Stomach (tissue), 9 donors: ENCODE results near the gene PRDM2. TPM values are rescaled to one million over a fixed set of nuclear protein-coding genes. Genes with fewer than 3 reads are reported as not detected.

Source experiments
- DNase-seq, 2 donors: peaks; one replicate each; pipeline versions ENCODE4 v3.0.0 to v3.0.0-alpha.2; 2013 to 2019
- H3K27ac ChIP-seq, 5 donors: fragments of 200-600 bp in 4 of 5; sonication (generic) in 4 of 5; one replicate each; pipeline ENCODE4 v1.5.1; 2013 to 2019; ENCODE audit warnings: mild to moderate bottlenecking in 1 of 5, moderate library complexity in 1 of 5
- H3K27me3 ChIP-seq, 3 donors: fragments of 200-600 bp; sonication (generic); one replicate each; pipeline ENCODE4 v1.5.1; 2017 to 2019; ENCODE audit warnings: mixed run types in 1 of 3
- H3K36me3 ChIP-seq, 4 donors: fragments of 200-600 bp; sonication (generic); 1 replicate in 3 of 4; 2 replicates in 1 of 4; pipeline ENCODE4 v1.5.1; 2016 to 2019
- H3K4me1 ChIP-seq, 4 donors: fragments of 200-600 bp; sonication (generic); one replicate each; pipeline ENCODE4 v1.5.1; 2016 to 2019
- H3K4me3 ChIP-seq, 4 donors: fragments of 200-600 bp; sonication (generic) in 3 of 4; one replicate each; pipeline ENCODE4 v1.5.1; 2016 to 2019; ENCODE audit warnings: mild to moderate bottlenecking in 1 of 4
- H3K9me3 ChIP-seq, 4 donors: fragments of 200-600 bp; sonication (generic); one replicate each; pipeline ENCODE4 v1.5.1; 2016 to 2019
- CTCF ChIP-seq, 7 experiments: fragments of 450-650 bp in 4 of 7; fragments of 200-600 bp in 3 of 7; sonication (generic) in 3 of 7; IDR thresholded peaks; one replicate each; pipeline ENCODE4 v1.5.1; 2016 to 2019; ENCODE audit warnings: antibody characterized with exemption in 7 of 7, control low read depth in 2 of 7, mild to moderate bottlenecking in 1 of 7
- EP300 ChIP-seq: sonication (generic); formaldehyde crosslinking; IDR thresholded peaks from one replicate; pipeline ENCODE4 v1.6.1; 2017; ENCODE audit warnings: antibody characterized with exemption
- POLR2A ChIP-seq, 4 donors: fragments of 450-650 bp; IDR thresholded peaks; one replicate each; pipeline ENCODE4 v1.6.1; 2016; ENCODE audit warnings: antibody characterized with exemption in 4 of 4, control low read depth in 2 of 4, mild to moderate bottlenecking in 1 of 4, moderate library complexity in 1 of 4
- POLR2AphosphoS5 ChIP-seq, 3 donors: sonication (generic); formaldehyde crosslinking; IDR thresholded peaks; one replicate each; pipeline ENCODE4 v1.6.1; 2016; ENCODE audit warnings: antibody characterized with exemption in 3 of 3
- WGBS, 5 donors: extraction: QIAGEN DNeasy Blood & Tissue Kit in 3 of 5; methylation state at CpG; one replicate each; pipeline versions ENCODE4 v1.1.5 to v1.1.7; 2013 to 2018; 5-methylcytosine and 5-hydroxymethylcytosine counted together
- intact Hi-C: fragments of 100-400 bp; cut with DNase I; formaldehyde crosslinking; loops from one replicate; pipeline ENCODE4 v1.15.1; 2023; ENCODE audit warnings: low total_unique reads
- polyA plus RNA-seq, 3 donors: library from polyadenylated mRNA; stranded (reverse); fragments of 200-250 nt; gene quantifications; one replicate each; pipeline ENCODE4 v1.2.3, GENCODE V29; 2013
- total RNA-seq, 5 donors: library from RNA; depleted of rRNA; stranded (reverse); fragments of >200 nt; gene quantifications; one replicate each; pipeline versions ENCODE4 v1.1.0 to v1.2.3, GENCODE V29; 2014 to 2016
- donor health status: healthy with polysubstance abuse.
- donor health status: Bipolar disorder and iron deficiency.
- donor health status: healthy.

PRDM2 gene
- total and polyA plus RNA-seq, 8 donors = 10.1 to 77.7 (median 24.8) TPM

DNA sequence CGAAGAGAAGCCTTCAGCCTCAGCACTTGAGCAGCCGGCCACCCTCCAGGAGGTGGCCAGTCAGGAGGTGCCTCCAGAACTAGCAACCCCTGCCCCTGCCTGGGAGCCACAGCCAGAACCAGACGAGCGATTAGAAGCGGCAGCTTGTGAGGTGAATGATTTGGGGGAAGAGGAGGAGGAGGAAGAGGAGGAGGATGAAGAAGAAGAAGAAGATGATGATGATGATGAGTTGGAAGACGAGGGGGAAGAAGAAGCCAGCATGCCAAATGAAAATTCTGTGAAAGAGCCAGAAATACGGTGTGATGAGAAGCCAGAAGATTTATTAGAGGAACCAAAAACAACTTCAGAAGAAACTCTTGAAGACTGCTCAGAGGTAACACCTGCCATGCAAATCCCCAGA, 78.4 kb downstream of the PRDM2 start:
- no peak for DNase-seq
- 94 to 98% (median 96%) methylated on average over 7 of the region's 7 CpGs for WGBS, 5 donors

GRCh38 chr1:13779930-13780329, 79.9 kb downstream of the PRDM2 start:
- H3K36me3 ChIP-seq = peaks cover 54 to 96% (median 82%) of the 10 kb centered on the region in 4 donors
- no peak overlapping the region for H3K4me3 ChIP-seq
- WGBS, 5 donors = 88 to 95% (median 92%) methylated on average over 6 of the region's 6 CpGs
- no peaks in the 10 kb centered on the region for H3K27me3 ChIP-seq
- TF ChIP-seq EP300 = no peak
- no peak for TF ChIP-seq POLR2A (IDR thresholded peaks at IDR 0.05)
- no peak for TF ChIP-seq POLR2AphosphoS5 (IDR thresholded peaks at IDR 0.05)
- TF ChIP-seq CTCF (IDR thresholded peaks at IDR 0.05) = no peak
- intact Hi-C loops = no loop called here
- DNase-seq = no peak
- H3K27ac ChIP-seq = no peak overlapping the region
- no peaks in the 10 kb centered on the region for H3K9me3 ChIP-seq
- peaks cover 5 to 40% (median 22%) of the 10 kb centered on the region in 4 donors for H3K4me1 ChIP-seq

More for the DNA sequence above, 78.4 kb downstream of the PRDM2 start:
- no peaks in the 10 kb centered on the region for H3K9me3 ChIP-seq
- H3K27ac ChIP-seq = no peak overlapping the region
- no peaks in the 10 kb centered on the region for H3K27me3 ChIP-seq
- peaks cover 53 to 99% (median 90%) of the 10 kb centered on the region in 4 donors for H3K36me3 ChIP-seq
- no peak overlapping the region for H3K4me3 ChIP-seq
- no peak for TF ChIP-seq CTCF (IDR thresholded peaks at IDR 0.05)
- TF ChIP-seq EP300 = no peak
- TF ChIP-seq POLR2AphosphoS5 (IDR thresholded peaks at IDR 0.05) = no peak
- no peak for TF ChIP-seq POLR2A (IDR thresholded peaks at IDR 0.05)
- H3K4me1 ChIP-seq = peaks cover 0 to 25% (median 15%) of the 10 kb centered on the region in 4 donors
- intact Hi-C loops = no loop called here

GRCh38 chr1:13780780-13781179, 80.8 kb downstream of the PRDM2 start:
- WGBS, 5 donors = 91 to 98% (median 94%) methylated on average over 6 of the region's 6 CpGs
- no peaks in the 10 kb centered on the region for H3K27me3 ChIP-seq
- no peaks in the 10 kb centered on the region for H3K9me3 ChIP-seq
- no peak for DNase-seq
- intact Hi-C loops = no loop called here
- peaks cover 6 to 47% (median 25%) of the 10 kb centered on the region in 4 donors for H3K4me1 ChIP-seq
- no peak for TF ChIP-seq EP300
- TF ChIP-seq CTCF (IDR thresholded peaks at IDR 0.05) = no peak
- no peak for TF ChIP-seq POLR2A (IDR thresholded peaks at IDR 0.05)
- no peak for TF ChIP-seq POLR2AphosphoS5 (IDR thresholded peaks at IDR 0.05)
- H3K27ac ChIP-seq = no peak overlapping the region
- H3K4me3 ChIP-seq = no peak overlapping the region
- peaks cover 52 to 93% (median 75%) of the 10 kb centered on the region in 4 donors for H3K36me3 ChIP-seq

DNA sequence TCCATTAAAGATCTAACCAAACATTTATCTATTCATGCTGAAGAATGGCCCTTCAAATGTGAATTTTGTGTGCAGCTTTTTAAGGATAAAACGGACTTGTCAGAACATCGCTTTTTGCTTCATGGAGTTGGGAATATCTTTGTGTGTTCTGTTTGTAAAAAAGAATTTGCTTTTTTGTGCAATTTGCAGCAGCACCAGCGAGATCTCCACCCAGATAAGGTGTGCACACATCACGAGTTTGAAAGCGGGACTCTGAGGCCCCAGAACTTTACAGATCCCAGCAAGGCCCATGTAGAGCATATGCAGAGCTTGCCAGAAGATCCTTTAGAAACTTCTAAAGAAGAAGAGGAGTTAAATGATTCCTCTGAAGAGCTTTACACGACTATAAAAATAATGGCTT, 81.2 kb downstream of the PRDM2 start:
- H3K27me3 ChIP-seq = no peaks in the 10 kb centered on the region
- intact Hi-C loops = no loop called here
- peaks cover 49 to 92% (median 73%) of the 10 kb centered on the region in 4 donors for H3K36me3 ChIP-seq
- no peak overlapping the region for H3K27ac ChIP-seq
- no peak overlapping the region for H3K4me3 ChIP-seq
- H3K4me1 ChIP-seq = peaks cover 6 to 47% (median 25%) of the 10 kb centered on the region in 4 donors
- no peaks in the 10 kb centered on the region for H3K9me3 ChIP-seq
- DNase-seq = no peak
- WGBS, 5 donors = 79 to 88% (median 83%) methylated on average over 6 of the region's 6 CpGs
- TF ChIP-seq EP300 (no peak), POLR2A (IDR thresholded peaks at IDR 0.05) (no peak), CTCF (IDR thresholded peaks at IDR 0.05) (no peak), POLR2AphosphoS5 (IDR thresholded peaks at IDR 0.05) (no peak)
